Measurements from ENCODE around the gene C5orf58.

GRCh38 chr5:170223906-170224305 lies 8.9 kb upstream of the C5orf58 start:
- no peak for TF ChIP-seq CTCF (IDR thresholded peaks at IDR 0.05)
- TF ChIP-seq POLR2A (IDR thresholded peaks at IDR 0.05) = no peak
